ENCODE results near the gene SLC5A9.

Gene SLC5A9

GRCh38 chr1:48214820-48215219 is 7.7 kb upstream of the SLC5A9 start:
- DNase-seq, result no peak

GRCh38 chr1:48215222-48215621 is 7.3 kb upstream of the SLC5A9 start:
- no peak for DNase-seq

GRCh38 chr1:48215889-48216288 is 6.6 kb upstream of the SLC5A9 start:
- DNase-seq, result no peak

- no peak for DNase-seq
Observed at GRCh38 chr1:48216313-48216712, 6.2 kb upstream of the SLC5A9 start.

GRCh38 chr1:48216941-48217340 is 5.6 kb upstream of the SLC5A9 start:
- DNase-seq, result no peak

- DNase-seq, result no peak
Observed at GRCh38 chr1:48217856-48218255, 4.7 kb upstream of the SLC5A9 start.

GRCh38 chr1:48219803-48220202 is 2.7 kb upstream of the SLC5A9 start:
- DNase-seq, result no peak

GRCh38 chr1:48221122-48221521 is 1.4 kb upstream of the SLC5A9 start:
- DNase-seq, result no peak

- DNase-seq, result no peak
Observed at GRCh38 chr1:48221657-48222056, 859 bp upstream of the SLC5A9 start.

- no peak for DNase-seq
Observed at GRCh38 chr1:48223366-48224240, 1.1 kb downstream of the SLC5A9 start.

GRCh38 chr1:48224791-48225190 is 2.3 kb downstream of the SLC5A9 start:
- no peak for DNase-seq

- DNase-seq, result no peak
Observed at GRCh38 chr1:48225579-48225978, 3.1 kb downstream of the SLC5A9 start.

GRCh38 chr1:48227165-48228013 is 4.9 kb downstream of the SLC5A9 start:
- DNase-seq, result no peak

GRCh38 chr1:48228156-48228555 is 5.6 kb downstream of the SLC5A9 start:
- no peak for DNase-seq

- DNase-seq, result no peak
Observed at GRCh38 chr1:48229317-48229716, 6.8 kb downstream of the SLC5A9 start.

GRCh38 chr1:48230236-48230635 is 7.7 kb downstream of the SLC5A9 start:
- DNase-seq, result no peak

GRCh38 chr1:48232722-48233121 is 10.2 kb downstream of the SLC5A9 start:
- DNase-seq, result no peak

- no peak for DNase-seq
Observed at GRCh38 chr1:48233666-48234485, 11.4 kb downstream of the SLC5A9 start.

GRCh38 chr1:48235652-48236051 is 13.1 kb downstream of the SLC5A9 start:
- DNase-seq, result no peak

- peak; percentile 12 for DNase-seq
Observed at GRCh38 chr1:48236716-48237470, 14.4 kb downstream of the SLC5A9 start.

GRCh38 chr1:48242141-48242736 is 19.7 kb downstream of the SLC5A9 start:
- no peak for DNase-seq

GRCh38 chr1:48245106-48245505 is 22.6 kb downstream of the SLC5A9 start:
- DNase-seq, result no peak

Measured in central memory CD4-positive, alpha-beta T cell (primary cell).